CD4-positive, alpha-beta T cell treated with Interleukin-2 at 100 ng/mL for 4 hours (primary cell): Measurements from ENCODE around the gene NKX6-2.

Experiments
- DNase-seq: peaks from one replicate; pipeline ENCODE4 v3.0.0-alpha.2; 2020; ENCODE audit warnings: low spot score

Gene NKX6-2

DNA sequence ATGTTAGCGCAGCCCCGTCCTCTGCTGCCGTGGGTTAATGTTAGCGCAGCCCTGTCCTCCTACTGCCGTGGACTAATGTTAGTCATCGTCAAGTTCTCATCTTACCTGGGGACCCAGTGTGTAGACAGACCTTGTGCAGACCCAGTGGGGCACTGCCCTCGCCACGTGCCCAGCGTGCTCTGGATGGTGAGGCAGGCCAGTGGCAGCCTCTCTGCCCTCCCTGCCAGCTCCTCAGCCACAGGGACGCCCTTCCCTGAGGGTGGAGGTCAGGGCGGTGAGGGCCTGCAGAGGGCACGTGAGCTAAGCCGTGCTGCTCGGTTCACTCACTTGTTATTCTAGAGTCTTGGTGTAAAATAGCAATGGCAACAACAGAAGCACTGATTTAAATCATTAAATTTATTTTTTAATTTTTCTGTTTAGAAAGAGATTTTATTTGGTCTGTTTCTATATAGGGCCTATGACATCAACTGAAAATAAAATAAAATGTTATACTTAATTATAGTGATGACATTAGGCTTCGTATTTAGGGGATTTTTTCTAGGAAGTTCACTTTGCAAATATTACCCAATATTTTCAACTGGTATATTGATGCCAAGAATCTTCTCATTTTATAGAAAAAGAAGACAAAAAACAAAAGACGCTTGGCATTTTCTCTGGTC, 48.4 kb downstream of the NKX6-2 start:
- DNase-seq = no peak

- no peak for DNase-seq
Measured at GRCh38 chr10:132735923-132736391, 50.0 kb downstream of the NKX6-2 start.

DNA sequence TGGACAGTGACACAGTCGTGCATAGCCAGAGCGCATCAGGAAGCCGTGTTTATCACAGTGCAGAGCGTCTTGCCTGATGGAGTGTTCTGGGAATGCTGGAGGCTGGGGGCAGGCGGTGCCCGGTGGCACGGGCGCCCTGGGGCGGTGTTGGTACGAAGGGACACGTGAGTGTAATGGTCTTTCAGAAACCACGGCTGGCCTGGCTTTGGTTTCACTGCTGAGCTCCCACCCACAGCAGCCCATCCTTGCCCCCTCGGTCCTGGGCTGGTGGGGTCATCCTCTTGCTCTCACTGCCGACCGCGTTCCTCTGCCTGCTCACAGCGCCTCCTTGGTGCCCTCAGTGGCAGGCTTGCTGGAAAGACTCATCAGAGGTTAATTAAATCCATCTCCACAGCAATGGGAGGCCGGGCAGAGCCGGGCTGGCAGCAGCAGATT, 50.6 kb downstream of the NKX6-2 start:
- DNase-seq = no peak

GRCh38 chr10:132733926-132734325, 52.0 kb downstream of the NKX6-2 start:
- DNase-seq = no peak
